Heart right ventricle (tissue), 16 donors: Measurements from ENCODE around the gene PLEK2. TPM values are rescaled to one million over a fixed set of nuclear protein-coding genes. Genes with fewer than 3 reads are reported as not detected.

ENCODE experiments used
- ATAC-seq, 8 donors: fragments of 200-7000 bp; cut with Tn5 transposase; one replicate each; pipeline ENCODE4 v1.9.1; 2020; ENCODE audit warnings: mild to moderate bottlenecking in 8 of 8, moderate library complexity in 8 of 8, moderate number of reproducible peaks in 1 of 8
- DNase-seq, 2 donors: peaks; one replicate each; pipeline ENCODE4 v3.0.0-alpha.2; 2020
- H3K27ac ChIP-seq, 10 donors: fragments of 200-600 bp; sonication (generic) in 2 of 10; one replicate each; pipeline versions ENCODE4 v1.5.0 to v1.8.0; 2020 to 2022; ENCODE audit warnings: mild to moderate bottlenecking in 3 of 10
- H3K27me3 ChIP-seq, 7 donors: fragments of 200-600 bp; one replicate each; pipeline ENCODE4 v1.8.0; 2021 to 2022; ENCODE audit warnings: mild to moderate bottlenecking in 2 of 7
- H3K36me3 ChIP-seq, 9 donors: fragments of 200-600 bp; sonication (generic) in 1 of 9; one replicate each; pipeline versions ENCODE4 v1.5.0 to v1.8.0; 2020 to 2022; ENCODE audit warnings: mild to moderate bottlenecking in 2 of 9
- H3K4me1 ChIP-seq, 9 donors: fragments of 200-600 bp; sonication (generic) in 1 of 9; one replicate each; pipeline versions ENCODE4 v1.5.0 to v1.8.0; 2020 to 2022; ENCODE audit warnings: mild to moderate bottlenecking in 4 of 9
- H3K4me3 ChIP-seq, 10 donors: fragments of 200-600 bp; sonication (generic) in 2 of 10; one replicate each; pipeline versions ENCODE4 v1.5.0 to v1.8.0; 2020 to 2022; ENCODE audit warnings: mild to moderate bottlenecking in 7 of 10, moderate library complexity in 2 of 10
- H3K9me3 ChIP-seq, 11 donors: fragments of 200-600 bp in 10 of 11; sonication (generic) in 2 of 11; one replicate each; pipeline versions ENCODE4 v1.5.0 to v1.8.0; 2013 to 2022; ENCODE audit warnings: mild to moderate bottlenecking in 2 of 11, control low read depth in 1 of 11, moderate library complexity in 1 of 11
- WGBS, 2 donors: extraction: QIAGEN DNeasy Blood & Tissue Kit; methylation state at CpG; one replicate each; pipeline ENCODE4 v1.1.7; 2013; ENCODE audit warnings: inconsistent platforms in 1 of 2; 5-methylcytosine and 5-hydroxymethylcytosine counted together
- intact Hi-C, 10 donors: fragments of 100-400 bp; cut with DNase I; formaldehyde crosslinking; loops; one replicate each; pipeline versions ENCODE4 v1.11.1 to v1.14.2; 2022
- polyA plus RNA-seq, 2 donors: library from polyadenylated mRNA; stranded (reverse); fragments of 200-250 nt; gene quantifications; one replicate each; pipeline ENCODE4 v1.2.3, GENCODE V29; 2013
- total RNA-seq, 10 donors: library from RNA; stranded (reverse); fragmentation: NEBNext Ultra II Directional in 3 of 10; extraction: Animal tissue kit (Norgen Biotek cat#: 25700) in 3 of 10; gene quantifications; one replicate each; pipeline versions ENCODE4 v1.2.1 to v1.2.4, GENCODE V29; 2021 to 2023
- TF ChIP-seq, protein P1 (sequence below), 9 donors: fragments of 200-600 bp; sonication (generic) in 2 of 9; IDR thresholded peaks; one replicate each; pipeline versions ENCODE4 v1.5.0 to v1.8.0; 2021 to 2022; ENCODE audit warnings: antibody characterized with exemption in 9 of 9, mild to moderate bottlenecking in 5 of 9, moderate library complexity in 1 of 9
- donor health status: Arrhythmogenic right ventricular cardiomyopathy.
- donor health status: ischemic (EF 13 %, LVEDD 7.1; RV severe dilation, severe dysfunction).
- donor health status: healthy with polysubstance abuse.
- donor health status: DM: no; HTN: yes; CAD: no.
- donor health status: DM: no; HTN: no; CAD: no.
- donor health status: ischemic (EF 25% LVEDD 6.9; RV normal size, moderate dysfunction).
- donor health status: ischemic (EF 25% LVEDD 5.7; RV mildly dilated, moderate dysfunction).
- donor health status: healthy.
- donor health status: DM: yes; HTN: yes; CAD: no.
- donor health status: Ischemic cardiomyopathy.
- donor health status: ischemic (EF 35%, LVEDD 5.7; RV mildly dilated, moderate dysfunction).
- donor health status: nonischemic (EF 11% LVEDD 7.7; RV severe dilation, severe dysfunction).
- donor health status: DM: yes; HTN: yes; CAD: no.
- donor health status: PGD.
- donor health status: ischemic (EF 29% LVEDD 5.4; RV normal size, mild dysfunction).
- donor health status: nonischemic (EF 23%, LVEDD 6.1; RV moderate dilation, normal function).

Gene PLEK2
- total and polyA plus RNA-seq, 12 donors, result 0.36 to 1.1 (median 0.61) TPM; not detected in 5

DNA sequence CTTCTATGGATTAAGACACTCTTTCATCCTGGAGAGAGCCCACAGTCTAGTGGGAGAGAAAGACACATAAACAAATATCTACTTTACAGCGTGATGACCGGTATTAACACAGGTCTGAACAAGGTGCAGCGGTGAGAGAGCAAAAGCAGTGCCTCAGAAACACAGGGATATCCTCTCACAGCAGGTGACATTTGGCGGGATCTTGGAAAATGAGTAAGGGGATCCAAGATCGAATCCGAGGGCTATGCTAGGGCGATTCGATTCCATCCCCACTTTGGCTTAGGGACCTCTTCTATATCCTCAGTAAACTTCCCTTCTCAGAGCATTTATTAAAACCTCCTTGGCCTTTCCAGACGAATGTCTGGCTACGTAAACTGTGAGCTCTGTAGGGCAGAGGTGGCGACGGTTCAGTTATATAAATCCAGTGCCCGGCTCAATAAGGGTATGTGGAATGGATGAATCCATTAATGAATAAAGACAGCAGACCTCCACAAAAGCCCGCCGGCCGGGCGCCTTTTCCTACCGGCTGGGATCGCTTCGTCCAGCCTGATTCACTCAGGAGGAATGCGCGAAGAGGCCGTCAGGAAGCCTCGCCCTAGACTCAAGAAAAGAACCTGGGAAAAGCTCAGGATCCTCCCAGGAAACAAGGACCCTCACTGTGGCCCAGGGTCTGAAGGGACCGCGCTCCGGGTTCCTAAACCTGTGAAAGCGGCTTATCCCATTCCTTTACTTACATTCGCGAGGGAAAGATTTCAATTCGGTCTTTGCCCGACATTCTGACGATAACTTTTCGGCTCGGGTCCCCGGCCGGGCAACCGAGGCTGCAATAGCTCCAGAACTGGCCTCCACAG lies 52.8 kb downstream of the PLEK2 start:
- WGBS, 2 donors, result 1% methylated on average over 38 of the region's 38 CpGs
- DNase-seq, result peak; percentile 9 to 22
- peak overlapping the region; percentile 73 to 98 (median 97) for H3K27ac ChIP-seq
- intact Hi-C loops, result loop anchor here in 2 of 10 donors (5.0 kb wide), 1 partner anchor 117 kb away; the partner anchor contains the start of gene PALS1 (in 2 of the 2)
- TF ChIP-seq, protein P1, sequence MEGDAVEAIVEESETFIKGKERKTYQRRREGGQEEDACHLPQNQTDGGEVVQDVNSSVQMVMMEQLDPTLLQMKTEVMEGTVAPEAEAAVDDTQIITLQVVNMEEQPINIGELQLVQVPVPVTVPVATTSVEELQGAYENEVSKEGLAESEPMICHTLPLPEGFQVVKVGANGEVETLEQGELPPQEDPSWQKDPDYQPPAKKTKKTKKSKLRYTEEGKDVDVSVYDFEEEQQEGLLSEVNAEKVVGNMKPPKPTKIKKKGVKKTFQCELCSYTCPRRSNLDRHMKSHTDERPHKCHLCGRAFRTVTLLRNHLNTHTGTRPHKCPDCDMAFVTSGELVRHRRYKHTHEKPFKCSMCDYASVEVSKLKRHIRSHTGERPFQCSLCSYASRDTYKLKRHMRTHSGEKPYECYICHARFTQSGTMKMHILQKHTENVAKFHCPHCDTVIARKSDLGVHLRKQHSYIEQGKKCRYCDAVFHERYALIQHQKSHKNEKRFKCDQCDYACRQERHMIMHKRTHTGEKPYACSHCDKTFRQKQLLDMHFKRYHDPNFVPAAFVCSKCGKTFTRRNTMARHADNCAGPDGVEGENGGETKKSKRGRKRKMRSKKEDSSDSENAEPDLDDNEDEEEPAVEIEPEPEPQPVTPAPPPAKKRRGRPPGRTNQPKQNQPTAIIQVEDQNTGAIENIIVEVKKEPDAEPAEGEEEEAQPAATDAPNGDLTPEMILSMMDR (IDR thresholded peaks at IDR 0.05), result no peak
- H3K9me3 ChIP-seq, result no peaks in the 10 kb centered on the region
- peak overlapping the region; percentile 69 to 97 (median 78) for H3K4me3 ChIP-seq
- H3K36me3 ChIP-seq, result peaks cover 0 to 24% (median 0%) of the 10 kb centered on the region in 9 donors
- H3K27me3 ChIP-seq, result no peaks in the 10 kb centered on the region
- peaks cover 14 to 77% (median 65%) of the 10 kb centered on the region in 9 donors for H3K4me1 ChIP-seq
- peak in 5 of 8 donors; percentile 0 to 12 (median 1) for ATAC-seq

GRCh38 chr14:67357969-67358354 lies 54.0 kb downstream of the PLEK2 start:
- intact Hi-C loops, result loop anchor here in 2 of 10 donors (5.0 kb wide), 1 partner anchor 116 kb away; the partner anchor contains the start of gene PALS1 (in 2 of the 2)
- Histone ChIP-seq H3K4me1 (peaks cover 14 to 67% (median 53%) of the 10 kb centered on the region in 9 donors), H3K9me3 (no peaks in the 10 kb centered on the region), H3K4me3 (peak overlapping the region in 6 of 10 donors; percentile 73 to 85 (median 78)), H3K36me3 (peaks cover 0 to 22% (median under 1%) of the 10 kb centered on the region in 9 donors), H3K27ac (peak overlapping the region in 8 of 10 donors; percentile 20 to 98 (median 66)), H3K27me3 (no peaks in the 10 kb centered on the region)
- no peak for ATAC-seq
- WGBS, 2 donors, result 44 to 48% methylated on average over 9 of the region's 9 CpGs
- TF ChIP-seq, protein P1 (IDR thresholded peaks at IDR 0.05), result no peak
- no peak for DNase-seq

GRCh38 chr14:67357186-67357968 lies 54.6 kb downstream of the PLEK2 start:
- intact Hi-C loops, result loop anchor here in 2 of 10 donors (5.0 kb wide), 1 partner anchor 115 kb away; the partner anchor contains the start of gene PALS1 (in 2 of the 2)
- TF ChIP-seq, protein P1 (IDR thresholded peaks at IDR 0.05), result no peak
- WGBS, 2 donors, result 43 to 47% methylated on average over 4 of the region's 4 CpGs
- peaks cover 0 to 22% (median 3%) of the 10 kb centered on the region in 9 donors for H3K36me3 ChIP-seq
- peak overlapping the region in 8 of 10 donors; percentile 20 to 98 (median 66) for H3K27ac ChIP-seq
- peaks cover 14 to 61% (median 47%) of the 10 kb centered on the region in 9 donors for H3K4me1 ChIP-seq
- no peaks in the 10 kb centered on the region for H3K9me3 ChIP-seq
- no peaks in the 10 kb centered on the region for H3K27me3 ChIP-seq
- no peak for DNase-seq
- no peak for ATAC-seq
- peak overlapping the region in 5 of 10 donors; percentile 1 to 85 (median 78) for H3K4me3 ChIP-seq

DNA sequence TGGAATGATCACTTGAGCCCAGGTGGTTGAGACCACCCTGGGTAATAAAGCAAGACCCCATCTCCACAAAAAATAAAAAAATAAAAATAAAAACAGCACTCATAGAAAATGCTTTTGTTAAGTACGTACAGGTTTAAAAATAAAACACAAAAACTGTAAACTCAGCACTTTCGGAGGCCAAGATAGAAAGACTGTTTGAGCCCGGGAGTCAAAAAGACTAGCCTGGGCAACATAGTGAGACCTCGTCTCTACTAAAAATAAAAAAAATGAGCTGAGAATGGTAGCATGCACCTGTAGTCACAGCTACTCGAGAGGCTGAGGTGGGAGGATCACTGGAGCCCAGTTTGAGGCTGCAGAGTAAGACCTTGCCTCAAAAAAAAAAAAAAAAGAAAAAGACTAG lies 59.9 kb downstream of the PLEK2 start:
- 88 to 90% methylated on average over 5 of the region's 5 CpGs for WGBS, 2 donors
- no peak for ATAC-seq
- Histone ChIP-seq H3K27me3 (no peaks in the 10 kb centered on the region), H3K4me3 (no peak overlapping the region), H3K9me3 (no peaks in the 10 kb centered on the region), H3K4me1 (peaks cover 0 to 23% (median 9%) of the 10 kb centered on the region in 9 donors), H3K36me3 (peaks cover 0 to 66% (median 41%) of the 10 kb centered on the region in 9 donors), H3K27ac (no peak overlapping the region)
- intact Hi-C loops, result no loop called here
- TF ChIP-seq, protein P1 (IDR thresholded peaks at IDR 0.05), result no peak
- no peak for DNase-seq
